ENCODE data around the gene MEX3A.
"Not testable (repeated sequence)": the region's sequence is repeated elsewhere in the genome, so short reads cannot be mapped to it uniquely, and the experiment has no call there.

The MEX3A gene

GRCh38 chr1:156118177-156118868 lies 36.1 kb upstream of the MEX3A start:
- DNase-seq (ENCODE audit: low spot score): no peak

GRCh38 chr1:156117414-156118176 lies 35.3 kb upstream of the MEX3A start:
- no peak for DNase-seq (ENCODE audit: low spot score)

- DNase-seq (ENCODE audit: low spot score): not testable (repeated sequence)
These were observed 34.5 kb upstream of the MEX3A start for GRCh38 chr1:156116731-156117130.

- peak; percentile 79 for DNase-seq (ENCODE audit: low spot score)
These were observed 33.5 kb upstream of the MEX3A start for GRCh38 chr1:156115514-156116374.

GRCh38 chr1:156114919-156115513 lies 32.8 kb upstream of the MEX3A start:
- DNase-seq (ENCODE audit: low spot score): no peak

GRCh38 chr1:156114101-156114918 lies 32.0 kb upstream of the MEX3A start, which contains the start of gene LMNA:
TSS of gene LMNA (plus strand) at chr1:156114711. CDS start at chr1:156114919, 208 bp downstream.
- DNase-seq (ENCODE audit: low spot score): peak; percentile 92

GRCh38 chr1:156113282-156113950 lies 31.2 kb upstream of the MEX3A start:
- no peak for DNase-seq (ENCODE audit: low spot score)

GRCh38 chr1:156112276-156113137 lies 30.2 kb upstream of the MEX3A start:
- no peak for DNase-seq (ENCODE audit: low spot score)

GRCh38 chr1:156111355-156111962 lies 29.2 kb upstream of the MEX3A start:
- no peak for DNase-seq (ENCODE audit: low spot score)

- no peak for DNase-seq (ENCODE audit: low spot score)
These were observed 28.0 kb upstream of the MEX3A start for GRCh38 chr1:156110252-156110651.

GRCh38 chr1:156108664-156109241 lies 26.5 kb upstream of the MEX3A start:
- DNase-seq (ENCODE audit: low spot score): no peak

- no peak for DNase-seq (ENCODE audit: low spot score)
These were observed 25.8 kb upstream of the MEX3A start for GRCh38 chr1:156108057-156108456.

- DNase-seq (ENCODE audit: low spot score): no peak
These were observed 24.6 kb upstream of the MEX3A start for GRCh38 chr1:156106624-156107488.

- no peak for DNase-seq (ENCODE audit: low spot score)
These were observed 22.9 kb upstream of the MEX3A start for GRCh38 chr1:156104861-156105832.

- DNase-seq (ENCODE audit: low spot score): peak; percentile 86
These were observed 22.0 kb upstream of the MEX3A start for GRCh38 chr1:156104065-156104810.

GRCh38 chr1:156103521-156103947 lies 21.3 kb upstream of the MEX3A start:
- DNase-seq (ENCODE audit: low spot score): no peak

Data from COLO829 (cell line).